GM10266 (cell line): ENCODE measurements around the gene ARRDC1.

Experiments
- DNase-seq: peaks from one replicate; pipeline ENCODE4 v3.0.0; 2012; ENCODE audit errors: extremely low spot score
- CTCF ChIP-seq: IDR thresholded peaks from 2 replicates; pipeline ENCODE4 v1.5.1; 2012; ENCODE audit warnings: mild to moderate bottlenecking, low read depth; ENCODE audit not compliant: control insufficient read depth, insufficient read depth; ENCODE audit errors: missing control alignments

The ARRDC1 gene

GRCh38 chr9:137650779-137651178 is 45.3 kb downstream of the ARRDC1 start:
- no peak for DNase-seq
- no peak for TF ChIP-seq CTCF

DNA sequence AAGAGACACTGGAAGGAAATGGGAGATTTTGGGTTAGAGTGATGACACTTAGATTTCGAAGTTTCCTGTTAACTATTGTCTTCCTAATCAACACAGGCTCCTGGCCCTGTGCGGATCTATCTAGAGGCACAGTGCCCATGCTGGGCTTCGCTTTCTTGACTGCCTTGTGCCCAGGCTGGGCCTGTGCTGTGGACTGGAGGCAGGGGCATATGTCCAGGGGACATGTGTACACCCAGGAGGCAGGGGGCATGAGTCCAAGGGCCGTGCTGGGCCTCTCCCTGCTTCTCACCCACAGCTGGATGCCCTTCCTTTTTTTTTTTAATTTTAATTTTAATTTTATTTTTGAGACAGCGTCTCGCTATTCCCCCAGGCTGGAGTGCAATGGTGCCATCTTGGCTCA is 50.9 kb downstream of the ARRDC1 start:
- no peak for DNase-seq
- TF ChIP-seq CTCF, result no peak

DNA sequence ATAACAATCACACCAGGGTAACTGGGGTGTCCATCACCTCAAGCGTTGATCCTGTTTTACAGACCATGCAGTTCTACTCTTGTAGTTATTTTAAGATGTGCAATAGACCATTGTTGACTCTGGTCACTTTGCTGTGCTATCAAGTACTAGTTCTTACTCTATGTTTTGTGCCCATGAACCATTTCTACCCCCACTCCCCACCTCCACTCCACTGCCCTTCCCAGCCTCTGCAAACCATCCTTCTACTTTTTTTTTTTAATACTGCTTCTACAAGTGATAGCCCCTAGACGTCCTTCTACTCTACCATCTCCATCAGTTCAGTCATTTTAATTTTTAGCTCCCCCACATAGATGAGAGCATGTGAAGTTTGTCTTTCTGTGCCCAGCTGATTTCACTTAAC is 52.1 kb downstream of the ARRDC1 start:
- no peak for DNase-seq
- no peak for TF ChIP-seq CTCF

DNA sequence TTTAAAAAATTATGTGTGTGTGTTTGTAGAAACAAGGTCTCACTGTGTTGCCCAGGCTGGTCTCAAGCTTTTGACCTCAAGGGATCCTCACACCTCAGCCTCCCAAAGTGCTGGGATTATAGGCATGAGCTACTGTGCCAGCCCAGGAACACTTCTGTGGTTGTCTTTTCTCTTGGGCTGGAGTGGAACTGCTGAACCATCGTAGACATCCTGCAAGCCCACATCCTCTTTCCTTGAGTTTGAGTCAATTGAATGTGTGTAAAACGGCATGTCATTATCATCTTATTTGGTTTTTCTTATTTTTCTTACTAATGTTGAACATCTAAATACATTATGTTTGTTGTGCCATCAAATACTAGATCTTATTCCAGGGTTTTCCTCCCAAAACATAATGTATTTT is 53.3 kb downstream of the ARRDC1 start:
- no peak for DNase-seq
- no peak for TF ChIP-seq CTCF

DNA sequence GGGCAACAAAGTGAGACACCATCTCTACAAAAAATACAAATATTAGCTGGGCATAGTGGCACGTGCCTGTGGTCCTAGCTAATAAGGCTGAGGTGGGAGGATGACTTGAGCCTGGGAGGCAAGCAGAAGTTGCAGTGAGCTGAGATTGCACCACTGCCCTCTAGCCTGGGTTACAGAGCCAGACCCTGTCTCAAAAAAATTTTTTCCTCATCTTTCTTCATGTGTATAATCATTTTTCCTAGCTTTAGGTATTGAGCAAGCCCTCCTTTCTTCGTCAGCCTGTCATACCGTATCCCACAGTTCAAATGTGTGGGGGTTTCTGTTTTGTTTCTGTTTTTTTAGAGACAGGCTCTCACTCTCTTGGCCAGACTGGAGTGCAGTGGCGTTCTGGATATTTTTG is 54.7 kb downstream of the ARRDC1 start:
- TF ChIP-seq CTCF, result no peak
- no peak for DNase-seq

DNA sequence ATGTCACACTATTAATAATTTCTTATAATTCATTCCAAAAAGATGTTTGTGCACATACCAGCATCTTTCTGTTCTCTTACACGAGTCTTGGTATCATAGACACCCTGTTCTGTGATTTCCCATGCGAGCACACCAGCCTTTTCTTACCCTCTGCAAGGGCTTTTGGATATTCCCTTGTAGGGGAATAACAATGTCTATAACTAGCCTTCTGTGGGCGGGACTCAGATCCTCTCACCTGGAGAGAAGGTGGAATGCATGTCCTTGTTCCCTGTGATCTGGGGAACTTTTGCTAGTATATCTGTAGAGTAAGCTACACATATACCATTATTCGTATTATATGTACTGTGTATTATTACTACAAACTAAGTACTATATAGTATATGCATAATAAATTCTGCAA is 58.1 kb downstream of the ARRDC1 start:
- no peak for DNase-seq
- TF ChIP-seq CTCF, result no peak

GRCh38 chr9:137664676-137665075 is 59.2 kb downstream of the ARRDC1 start:
- DNase-seq, result no peak
- TF ChIP-seq CTCF, result no peak
